Heart right ventricle (tissue), 16 donors: ENCODE measurements around the gene SMIM23. TPM values are rescaled to one million over a fixed set of nuclear protein-coding genes. Genes with fewer than 3 reads are reported as not detected.

Experiments used
- ATAC-seq, 8 donors: fragments of 200-7000 bp; cut with Tn5 transposase; one replicate each; pipeline ENCODE4 v1.9.1; 2020; ENCODE audit warnings: mild to moderate bottlenecking in 8 of 8, moderate library complexity in 8 of 8, moderate number of reproducible peaks in 1 of 8
- DNase-seq, 2 donors: peaks; one replicate each; pipeline ENCODE4 v3.0.0-alpha.2; 2020
- H3K27ac ChIP-seq, 10 donors: fragments of 200-600 bp; sonication (generic) in 2 of 10; one replicate each; pipeline versions ENCODE4 v1.5.0 to v1.8.0; 2020 to 2022; ENCODE audit warnings: mild to moderate bottlenecking in 3 of 10
- H3K27me3 ChIP-seq, 7 donors: fragments of 200-600 bp; one replicate each; pipeline ENCODE4 v1.8.0; 2021 to 2022; ENCODE audit warnings: mild to moderate bottlenecking in 2 of 7
- H3K36me3 ChIP-seq, 9 donors: fragments of 200-600 bp; sonication (generic) in 1 of 9; one replicate each; pipeline versions ENCODE4 v1.5.0 to v1.8.0; 2020 to 2022; ENCODE audit warnings: mild to moderate bottlenecking in 2 of 9
- H3K4me1 ChIP-seq, 9 donors: fragments of 200-600 bp; sonication (generic) in 1 of 9; one replicate each; pipeline versions ENCODE4 v1.5.0 to v1.8.0; 2020 to 2022; ENCODE audit warnings: mild to moderate bottlenecking in 4 of 9
- H3K4me3 ChIP-seq, 10 donors: fragments of 200-600 bp; sonication (generic) in 2 of 10; one replicate each; pipeline versions ENCODE4 v1.5.0 to v1.8.0; 2020 to 2022; ENCODE audit warnings: mild to moderate bottlenecking in 7 of 10, moderate library complexity in 2 of 10
- H3K9me3 ChIP-seq, 11 donors: fragments of 200-600 bp in 10 of 11; sonication (generic) in 2 of 11; one replicate each; pipeline versions ENCODE4 v1.5.0 to v1.8.0; 2013 to 2022; ENCODE audit warnings: mild to moderate bottlenecking in 2 of 11, control low read depth in 1 of 11, moderate library complexity in 1 of 11
- CTCF ChIP-seq, 9 donors: fragments of 200-600 bp; sonication (generic) in 2 of 9; IDR thresholded peaks; one replicate each; pipeline versions ENCODE4 v1.5.0 to v1.8.0; 2021 to 2022; ENCODE audit warnings: antibody characterized with exemption in 9 of 9, mild to moderate bottlenecking in 5 of 9, moderate library complexity in 1 of 9
- WGBS, 2 donors: extraction: QIAGEN DNeasy Blood & Tissue Kit; methylation state at CpG; one replicate each; pipeline ENCODE4 v1.1.7; 2013; ENCODE audit warnings: inconsistent platforms in 1 of 2; 5-methylcytosine and 5-hydroxymethylcytosine counted together
- intact Hi-C, 10 donors: fragments of 100-400 bp; cut with DNase I; formaldehyde crosslinking; loops; one replicate each; pipeline versions ENCODE4 v1.11.1 to v1.14.2; 2022
- polyA plus RNA-seq, 2 donors: library from polyadenylated mRNA; stranded (reverse); fragments of 200-250 nt; gene quantifications; one replicate each; pipeline ENCODE4 v1.2.3, GENCODE V29; 2013
- total RNA-seq, 10 donors: library from RNA; stranded (reverse); fragmentation: NEBNext Ultra II Directional in 3 of 10; extraction: Animal tissue kit (Norgen Biotek cat#: 25700) in 3 of 10; gene quantifications; one replicate each; pipeline versions ENCODE4 v1.2.1 to v1.2.4, GENCODE V29; 2021 to 2023
- donor health status: Arrhythmogenic right ventricular cardiomyopathy.
- donor health status: ischemic (EF 13 %, LVEDD 7.1; RV severe dilation, severe dysfunction).
- donor health status: healthy with polysubstance abuse.
- donor health status: DM: no; HTN: yes; CAD: no.
- donor health status: DM: no; HTN: no; CAD: no.
- donor health status: ischemic (EF 25% LVEDD 6.9; RV normal size, moderate dysfunction).
- donor health status: ischemic (EF 25% LVEDD 5.7; RV mildly dilated, moderate dysfunction).
- donor health status: healthy.
- donor health status: DM: yes; HTN: yes; CAD: no.
- donor health status: Ischemic cardiomyopathy.
- donor health status: ischemic (EF 35%, LVEDD 5.7; RV mildly dilated, moderate dysfunction).
- donor health status: nonischemic (EF 11% LVEDD 7.7; RV severe dilation, severe dysfunction).
- donor health status: DM: yes; HTN: yes; CAD: no.
- donor health status: PGD.
- donor health status: ischemic (EF 29% LVEDD 5.4; RV normal size, mild dysfunction).
- donor health status: nonischemic (EF 23%, LVEDD 6.1; RV moderate dilation, normal function).

SMIM23 gene
- total and polyA plus RNA-seq, 12 donors: not detected

GRCh38 chr5:171789353-171789752 is 3.7 kb downstream of the SMIM23 start:
- Histone ChIP-seq H3K4me3 (no peak overlapping the region), H3K27ac (no peak overlapping the region), H3K27me3 (peaks cover 0 to 5% (median 0%) of the 10 kb centered on the region in 7 donors), H3K4me1 (no peaks in the 10 kb centered on the region), H3K9me3 (no peaks in the 10 kb centered on the region), H3K36me3 (no peaks in the 10 kb centered on the region)
- intact Hi-C loops: no loop called here
- ATAC-seq (no peak), DNase-seq (no peak)
- no peak for TF ChIP-seq CTCF (IDR thresholded peaks at IDR 0.05)
- WGBS, 2 donors: 89 to 91% methylated on average over 1 of the region's 1 CpG

- ATAC-seq (no peak), DNase-seq (no peak)
- WGBS, 2 donors: 83 to 94% methylated on average over 2 of the region's 2 CpGs
- no peak overlapping the region for H3K4me3 ChIP-seq
- intact Hi-C loops: no loop called here
- H3K9me3 ChIP-seq: no peaks in the 10 kb centered on the region
- peaks cover 0 to 5% (median 0%) of the 10 kb centered on the region in 7 donors for H3K27me3 ChIP-seq
- H3K36me3 ChIP-seq: no peaks in the 10 kb centered on the region
- no peaks in the 10 kb centered on the region for H3K4me1 ChIP-seq
- no peak for TF ChIP-seq CTCF (IDR thresholded peaks at IDR 0.05)
- H3K27ac ChIP-seq: no peak overlapping the region
These were observed 4.8 kb downstream of the SMIM23 start for GRCh38 chr5:171790408-171790807.

- Histone ChIP-seq H3K36me3 (no peaks in the 10 kb centered on the region), H3K4me3 (no peak overlapping the region), H3K9me3 (no peaks in the 10 kb centered on the region), H3K27me3 (no peaks in the 10 kb centered on the region), H3K4me1 (no peaks in the 10 kb centered on the region), H3K27ac (no peak overlapping the region)
- 50 to 53% methylated on average over 2 of the region's 2 CpGs for WGBS, 2 donors
- DNase-seq (no peak), ATAC-seq (peak in 2 of 8 donors; percentile 46 to 51)
- intact Hi-C loops: no loop called here
- TF ChIP-seq CTCF (IDR thresholded peaks at IDR 0.05): no peak
These were observed 8.9 kb downstream of the SMIM23 start for GRCh38 chr5:171794470-171794960.

GRCh38 chr5:171795381-171795780 is 9.8 kb downstream of the SMIM23 start:
- Histone ChIP-seq H3K9me3 (no peaks in the 10 kb centered on the region), H3K4me3 (no peak overlapping the region), H3K27ac (no peak overlapping the region), H3K36me3 (no peaks in the 10 kb centered on the region), H3K4me1 (no peaks in the 10 kb centered on the region), H3K27me3 (no peaks in the 10 kb centered on the region)
- 87 to 94% methylated on average over 2 of the region's 2 CpGs for WGBS, 2 donors
- no peak for ATAC-seq
- DNase-seq: no peak
- TF ChIP-seq CTCF (IDR thresholded peaks at IDR 0.05): no peak
- intact Hi-C loops: no loop called here
